HG02884 (cell line): ENCODE data around the gene MRAP.

Experiments used
- ATAC-seq: cut with Tn5 transposase; IDR thresholded peaks from one replicate; pipeline ENCODE4 v1.9.1; 2021; ENCODE audit warnings: mild to moderate bottlenecking, moderate library complexity; ENCODE audit not compliant: unreplicated experiment

MRAP gene

GRCh38 chr21:32321480-32321879 lies 22.8 kb downstream of the MRAP start:
- no peak for ATAC-seq

- no peak for ATAC-seq
Observed at GRCh38 chr21:32322103-32322502, 23.4 kb downstream of the MRAP start.

GRCh38 chr21:32322676-32323075 lies 24.0 kb downstream of the MRAP start:
- ATAC-seq, result no peak

GRCh38 chr21:32325706-32326105 lies 27.1 kb downstream of the MRAP start:
- ATAC-seq, result no peak

GRCh38 chr21:32328595-32328994 lies 29.9 kb downstream of the MRAP start:
- no peak for ATAC-seq

GRCh38 chr21:32329331-32329730 lies 30.7 kb downstream of the MRAP start:
- no peak for ATAC-seq

GRCh38 chr21:32329776-32330175 lies 31.1 kb downstream of the MRAP start:
- no peak for ATAC-seq

GRCh38 chr21:32330784-32331311 lies 32.2 kb downstream of the MRAP start:
- no peak for ATAC-seq

GRCh38 chr21:32331444-32332305 lies 33.0 kb downstream of the MRAP start:
- ATAC-seq, result no peak

- ATAC-seq, result no peak
Observed at GRCh38 chr21:32332463-32332951, 33.9 kb downstream of the MRAP start.

GRCh38 chr21:32333953-32334673 lies 35.5 kb downstream of the MRAP start:
- ATAC-seq, result no peak

GRCh38 chr21:32334980-32335531 lies 36.4 kb downstream of the MRAP start:
- no peak for ATAC-seq

GRCh38 chr21:32335601-32336575 lies 37.2 kb downstream of the MRAP start:
- ATAC-seq, result no peak

GRCh38 chr21:32336711-32337110 lies 38.1 kb downstream of the MRAP start:
- no peak for ATAC-seq

- no peak for ATAC-seq
Observed at GRCh38 chr21:32337206-32337605, 38.6 kb downstream of the MRAP start.

GRCh38 chr21:32338209-32338921 lies 39.7 kb downstream of the MRAP start:
- ATAC-seq, result no peak

GRCh38 chr21:32340863-32341848 lies 42.5 kb downstream of the MRAP start:
- no peak for ATAC-seq

GRCh38 chr21:32346951-32347350 lies 48.3 kb downstream of the MRAP start:
- no peak for ATAC-seq
